ENCODE data around the gene TIGIT. TPM values are rescaled to one million over a fixed set of nuclear protein-coding genes. Genes with fewer than 3 reads are reported as not detected.

The TIGIT gene
- total and polyA plus RNA-seq, 3 experiments from 2014 or later, result 92.8 to 185 (median 185) TPM

DNA sequence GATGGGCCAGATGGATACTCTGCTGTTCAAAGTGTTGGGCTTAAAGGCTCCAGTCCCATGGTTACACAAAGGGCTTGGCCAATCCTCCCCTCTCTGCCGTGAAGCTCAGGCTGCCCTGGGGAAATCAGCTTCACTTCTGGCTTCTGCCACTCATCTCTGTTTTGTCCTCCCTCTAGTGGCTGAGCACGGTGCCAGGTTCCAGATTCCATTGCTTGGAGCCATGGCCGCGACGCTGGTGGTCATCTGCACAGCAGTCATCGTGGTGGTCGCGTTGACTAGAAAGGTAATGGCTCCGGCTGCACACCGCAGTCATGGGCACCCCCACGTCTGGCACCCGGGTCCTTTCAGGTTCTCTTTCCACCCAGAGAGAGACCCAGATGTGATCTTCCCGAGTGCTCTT, 5.6 kb downstream of the TIGIT start:
- H3K27me3 ChIP-seq (ENCODE audit: insufficient read depth, low read length, poor library complexity, severe bottlenecking), result no peaks in the 10 kb centered on the region
- POLR2A ChIA-PET, result interaction anchor here (0.6 to 10.0 kb wide), 5 partner anchors 7 to 85 kb away, joined by 3 to 119 read pairs (median 6); no protein-coding TSS in a partner anchor
- Mint-ChIP-seq H3K4me1 (peaks cover 63 to 86% (median 82%) of the 10 kb centered on the region in 3 donors), H3K36me3 (peaks cover 10 to 90% (median 32%) of the 10 kb centered on the region in 3 donors), H3K9me3 (no peaks in the 10 kb centered on the region), H3K4me3 (peak overlapping the region; percentile 82 to 87 (median 85)), H3K27me3 (no peaks in the 10 kb centered on the region), H3K27ac (peak overlapping the region; percentile 70 to 96 (median 93))
- peak overlapping the region; percentile 8 for H3K4me3 ChIP-seq (ENCODE audit: low read length)
- CTCF ChIA-PET, result interaction anchor here (0.6 to 3.4 kb wide), 38 partner anchors 8 to 854 kb away, joined by 3 to 36 read pairs (median 4); no protein-coding TSS in a partner anchor
- H3K4me1 ChIP-seq (ENCODE audit: insufficient read depth, low read length), result peaks cover 8% of the 10 kb centered on the region
- no peaks in the 10 kb centered on the region for H3K36me3 ChIP-seq (ENCODE audit: insufficient read depth, low read length)
- peak overlapping the region; percentile 29 for H3K27ac ChIP-seq (ENCODE audit: low read depth, low read length)
- H3K9me3 ChIP-seq (ENCODE audit: low read length), result no peaks in the 10 kb centered on the region
- DNase-seq, result peak; percentile 20 to 72 (median 24)

DNA sequence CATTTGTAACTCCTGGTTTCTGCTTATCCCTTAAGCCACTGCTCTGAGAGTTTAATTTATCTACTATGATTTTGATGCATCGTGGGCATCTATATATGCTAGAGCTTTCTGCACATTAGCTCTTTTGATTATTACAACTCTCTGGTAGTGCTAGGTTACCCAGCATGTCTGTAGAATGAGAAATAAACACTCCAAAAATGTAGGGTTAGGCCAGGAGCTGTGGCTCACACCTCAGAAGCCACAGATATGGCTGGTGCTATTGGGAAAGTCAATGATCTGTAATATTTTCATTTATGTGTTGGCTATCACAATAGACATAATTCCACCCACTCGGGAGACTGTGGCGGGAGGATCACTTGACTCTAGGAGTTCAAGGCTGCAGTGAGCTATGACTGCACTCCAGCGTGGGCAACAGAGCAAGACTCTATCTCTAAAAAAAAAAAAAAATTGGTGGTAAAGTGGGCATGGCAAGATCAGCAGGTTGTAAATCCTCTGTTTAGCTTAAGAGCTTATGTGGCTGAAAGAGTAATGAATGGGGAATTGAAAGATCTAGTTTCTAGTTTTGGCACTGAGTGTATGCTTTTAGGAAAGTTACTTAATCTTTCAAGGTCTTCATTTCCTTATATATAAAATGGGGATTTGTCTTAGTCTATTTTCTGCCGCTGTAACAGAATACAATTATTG, 6.3 kb downstream of the TIGIT start:
- Mint-ChIP-seq H3K36me3 (peaks cover 7 to 90% (median 32%) of the 10 kb centered on the region in 3 donors), H3K27ac (peak overlapping the region; percentile 70 to 96 (median 93)), H3K4me1 (peaks cover 63 to 86% (median 82%) of the 10 kb centered on the region in 3 donors), H3K9me3 (no peaks in the 10 kb centered on the region), H3K4me3 (peak overlapping the region; percentile 82 to 87 (median 85)), H3K27me3 (no peaks in the 10 kb centered on the region)
- POLR2A ChIA-PET, result interaction anchor here (0.6 to 10.0 kb wide), 6 partner anchors 7 to 87 kb away, joined by 3 to 119 read pairs (median 6); no protein-coding TSS in a partner anchor
- Histone ChIP-seq H3K9me3 (ENCODE audit: low read length) (no peaks in the 10 kb centered on the region), H3K27ac (ENCODE audit: low read depth, low read length) (peak overlapping the region; percentile 29), H3K4me1 (ENCODE audit: insufficient read depth, low read length) (peaks cover 9% of the 10 kb centered on the region), H3K36me3 (ENCODE audit: insufficient read depth, low read length) (no peaks in the 10 kb centered on the region), H3K4me3 (ENCODE audit: low read length) (peak overlapping the region; percentile 8), H3K27me3 (ENCODE audit: insufficient read depth, low read length, poor library complexity, severe bottlenecking) (no peaks in the 10 kb centered on the region)
- CTCF ChIA-PET, result interaction anchor here (0.9 to 3.4 kb wide), 26 partner anchors 8 to 147 kb away, joined by 3 to 36 read pairs (median 4); no protein-coding TSS in a partner anchor
- no peak for DNase-seq

- peaks cover 0 to 3% of the 10 kb centered on the region in 2 donors for H3K27me3 Mint-ChIP-seq
- peak overlapping the region; percentile 64 for H3K27ac ChIP-seq (ENCODE audit: low read depth, low read length)
- H3K27ac Mint-ChIP-seq, result peak overlapping the region; percentile 86 to 99 (median 96)
- H3K36me3 Mint-ChIP-seq, result peaks cover 15 to 84% (median 16%) of the 10 kb centered on the region in 3 donors
- peak overlapping the region; percentile 27 for H3K4me3 ChIP-seq (ENCODE audit: low read length)
- H3K4me1 Mint-ChIP-seq, result peaks cover 65 to 93% (median 89%) of the 10 kb centered on the region in 3 donors
- peak overlapping the region; percentile 57 to 84 (median 66) for H3K4me3 Mint-ChIP-seq
- POLR2A ChIA-PET, result interaction anchor here (0.6 to 4.8 kb wide), 11 partner anchors 10 to 154 kb away, joined by 3 to 53 read pairs (median 5); partner anchors contain the start of gene TIGIT
- peaks cover 58% of the 10 kb centered on the region for H3K4me1 ChIP-seq (ENCODE audit: insufficient read depth, low read length)
- no peaks in the 10 kb centered on the region for H3K36me3 ChIP-seq (ENCODE audit: insufficient read depth, low read length)
- no peaks in the 10 kb centered on the region for H3K9me3 ChIP-seq (ENCODE audit: low read length)
- no peaks in the 10 kb centered on the region for H3K9me3 Mint-ChIP-seq
- peak in 2 of 5 donors; percentile 47 to 63 for DNase-seq
- CTCF ChIA-PET, result interaction anchor here (0.8 to 3.3 kb wide), 17 partner anchors 8 to 155 kb away, joined by 3 to 44 read pairs (median 6); partner anchors contain the start of gene TIGIT
- H3K27me3 ChIP-seq (ENCODE audit: insufficient read depth, low read length, poor library complexity, severe bottlenecking), result no peaks in the 10 kb centered on the region
These were observed 13.5 kb downstream of the TIGIT start for GRCh38 chr3:114307222-114307830.

DNA sequence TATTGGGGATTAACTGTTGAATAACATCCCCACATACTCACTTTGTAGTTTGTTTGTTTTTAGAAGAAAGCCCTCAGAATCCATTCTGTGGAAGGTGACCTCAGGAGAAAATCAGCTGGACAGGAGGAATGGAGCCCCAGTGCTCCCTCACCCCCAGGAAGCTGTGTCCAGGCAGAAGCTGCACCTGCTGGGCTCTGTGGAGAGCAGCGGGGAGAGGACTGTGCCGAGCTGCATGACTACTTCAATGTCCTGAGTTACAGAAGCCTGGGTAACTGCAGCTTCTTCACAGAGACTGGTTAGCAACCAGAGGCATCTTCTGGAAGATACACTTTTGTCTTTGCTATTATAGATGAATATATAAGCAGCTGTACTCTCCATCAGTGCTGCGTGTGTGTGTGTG, 14.0 kb downstream of the TIGIT start:
- H3K4me3 Mint-ChIP-seq, result peak overlapping the region; percentile 57 to 84 (median 73)

GRCh38 chr3:114308377-114308776, 14.5 kb downstream of the TIGIT start:
- Mint-ChIP-seq H3K9me3 (no peaks in the 10 kb centered on the region), H3K4me3 (peak overlapping the region; percentile 57 to 84 (median 73)), H3K4me1 (peaks cover 68 to 92% (median 90%) of the 10 kb centered on the region in 3 donors), H3K27me3 (peaks cover 0 to 3% of the 10 kb centered on the region in 2 donors), H3K27ac (peak overlapping the region; percentile 86 to 99 (median 96)), H3K36me3 (peaks cover 13 to 84% (median 17%) of the 10 kb centered on the region in 3 donors)
- DNase-seq, result no peak
- no peaks in the 10 kb centered on the region for H3K36me3 ChIP-seq (ENCODE audit: insufficient read depth, low read length)
- CTCF ChIA-PET, result interaction anchor here (1.3 to 3.3 kb wide), 9 partner anchors 9 to 156 kb away, joined by 6 to 44 read pairs (median 11); partner anchors contain the start of gene TIGIT
- H3K27ac ChIP-seq (ENCODE audit: low read depth, low read length), result peak overlapping the region; percentile 64
- H3K4me3 ChIP-seq (ENCODE audit: low read length), result peak overlapping the region; percentile 27
- no peaks in the 10 kb centered on the region for H3K27me3 ChIP-seq (ENCODE audit: insufficient read depth, low read length, poor library complexity, severe bottlenecking)
- H3K9me3 ChIP-seq (ENCODE audit: low read length), result no peaks in the 10 kb centered on the region
- POLR2A ChIA-PET, result interaction anchor here (0.6 to 4.8 kb wide), 5 partner anchors 12 to 94 kb away, joined by 3 to 53 read pairs (median 9); partner anchors contain the start of gene TIGIT
- peaks cover 62% of the 10 kb centered on the region for H3K4me1 ChIP-seq (ENCODE audit: insufficient read depth, low read length)

More for the DNA sequence above, 14.0 kb downstream of the TIGIT start:
- POLR2A ChIA-PET, result interaction anchor here (0.6 to 4.8 kb wide), 10 partner anchors 10 to 94 kb away, joined by 3 to 53 read pairs (median 5); partner anchors contain the start of gene TIGIT
- Mint-ChIP-seq H3K4me1 (peaks cover 63 to 90% (median 85%) of the 10 kb centered on the region in 3 donors), H3K9me3 (no peaks in the 10 kb centered on the region), H3K27ac (peak overlapping the region; percentile 86 to 99 (median 96)), H3K36me3 (peaks cover 13 to 81% (median 15%) of the 10 kb centered on the region in 3 donors), H3K27me3 (peaks cover 0 to 3% of the 10 kb centered on the region in 2 donors)
- Histone ChIP-seq H3K36me3 (ENCODE audit: insufficient read depth, low read length) (no peaks in the 10 kb centered on the region), H3K27ac (ENCODE audit: low read depth, low read length) (peak overlapping the region; percentile 64), H3K4me1 (ENCODE audit: insufficient read depth, low read length) (peaks cover 58% of the 10 kb centered on the region), H3K9me3 (ENCODE audit: low read length) (no peaks in the 10 kb centered on the region), H3K4me3 (ENCODE audit: low read length) (peak overlapping the region; percentile 27), H3K27me3 (ENCODE audit: insufficient read depth, low read length, poor library complexity, severe bottlenecking) (no peaks in the 10 kb centered on the region)
- no peak for DNase-seq
- CTCF ChIA-PET, result interaction anchor here (0.8 to 3.3 kb wide), 15 partner anchors 8 to 155 kb away, joined by 3 to 44 read pairs (median 8); partner anchors contain the start of gene TIGIT

DNA sequence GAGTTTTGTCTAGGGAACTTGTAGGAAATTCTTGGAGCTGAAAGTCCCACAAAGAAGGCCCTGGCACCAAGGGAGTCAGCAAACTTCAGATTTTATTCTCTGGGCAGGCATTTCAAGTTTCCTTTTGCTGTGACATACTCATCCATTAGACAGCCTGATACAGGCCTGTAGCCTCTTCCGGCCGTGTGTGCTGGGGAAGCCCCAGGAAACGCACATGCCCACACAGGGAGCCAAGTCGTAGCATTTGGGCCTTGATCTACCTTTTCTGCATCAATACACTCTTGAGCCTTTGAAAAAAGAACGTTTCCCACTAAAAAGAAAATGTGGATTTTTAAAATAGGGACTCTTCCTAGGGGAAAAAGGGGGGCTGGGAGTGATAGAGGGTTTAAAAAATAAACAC, 15.0 kb downstream of the TIGIT start:
- Histone ChIP-seq H3K36me3 (ENCODE audit: insufficient read depth, low read length) (no peaks in the 10 kb centered on the region), H3K27ac (ENCODE audit: low read depth, low read length) (peak overlapping the region; percentile 64), H3K9me3 (ENCODE audit: low read length) (no peaks in the 10 kb centered on the region), H3K4me1 (ENCODE audit: insufficient read depth, low read length) (peaks cover 67% of the 10 kb centered on the region), H3K4me3 (ENCODE audit: low read length) (peak overlapping the region; percentile 27), H3K27me3 (ENCODE audit: insufficient read depth, low read length, poor library complexity, severe bottlenecking) (no peaks in the 10 kb centered on the region)
- H3K9me3 Mint-ChIP-seq, result no peaks in the 10 kb centered on the region
- H3K36me3 Mint-ChIP-seq, result peaks cover 13 to 84% (median 20%) of the 10 kb centered on the region in 3 donors
- CTCF ChIA-PET, result interaction anchor here (2.0 to 3.3 kb wide), 4 partner anchors 9 to 17 kb away, joined by 11 to 44 read pairs (median 16); no protein-coding TSS in a partner anchor
- POLR2A ChIA-PET, result interaction anchor here (0.6 to 4.8 kb wide), 2 partner anchors 12 to 13 kb away, joined by 3 to 53 read pairs; partner anchors contain the start of gene TIGIT
- peaks cover 73 to 93% (median 91%) of the 10 kb centered on the region in 3 donors for H3K4me1 Mint-ChIP-seq
- peak overlapping the region; percentile 57 to 84 (median 73) for H3K4me3 Mint-ChIP-seq
- peak; percentile 36 to 85 (median 54) for DNase-seq
- H3K27ac Mint-ChIP-seq, result peak overlapping the region; percentile 86 to 99 (median 96)
- H3K27me3 Mint-ChIP-seq, result peaks cover 0 to 3% of the 10 kb centered on the region in 2 donors

DNA sequence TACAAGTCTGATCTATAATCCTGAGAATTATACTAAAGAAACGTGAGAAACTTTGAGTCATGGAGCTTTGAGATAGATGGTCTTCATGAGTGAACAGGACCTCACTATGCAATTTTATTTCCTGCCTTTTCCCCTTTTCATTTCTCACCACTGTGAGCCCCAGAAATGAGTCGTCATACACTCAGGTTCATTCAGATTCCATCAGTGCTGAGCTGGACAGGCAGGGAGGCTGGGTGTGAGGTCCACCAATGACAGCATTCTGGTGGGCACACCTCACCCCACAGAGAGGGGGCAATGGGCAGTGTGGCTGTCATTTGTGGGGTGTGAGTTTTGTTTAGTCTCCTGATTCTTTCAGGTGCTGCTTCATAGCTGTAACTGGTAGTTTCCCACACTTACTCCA, 16.9 kb downstream of the TIGIT start:
- H3K4me1 Mint-ChIP-seq, result peaks cover 75 to 94% (median 93%) of the 10 kb centered on the region in 3 donors
- H3K36me3 Mint-ChIP-seq, result peaks cover 10 to 78% (median 15%) of the 10 kb centered on the region in 3 donors
- H3K9me3 ChIP-seq (ENCODE audit: low read length), result no peaks in the 10 kb centered on the region
- H3K4me1 ChIP-seq (ENCODE audit: insufficient read depth, low read length), result peaks cover 72% of the 10 kb centered on the region
- ChIA-PET CTCF (interaction anchor here (0.9 to 1.8 kb wide), 10 partner anchors 9 to 97 kb away, joined by 3 to 9 read pairs (median 4); no protein-coding TSS in a partner anchor), POLR2A (interaction anchor here (0.6 to 1.6 kb wide), 3 partner anchors 35 to 97 kb away, joined by 3 to 6 read pairs (median 4); no protein-coding TSS in a partner anchor)
- no peaks in the 10 kb centered on the region for H3K27me3 ChIP-seq (ENCODE audit: insufficient read depth, low read length, poor library complexity, severe bottlenecking)
- peak overlapping the region in 3 of 7 donors; percentile 28 to 68 (median 44) for H3K4me3 Mint-ChIP-seq
- no peak for DNase-seq
- H3K27me3 Mint-ChIP-seq, result peaks cover 0 to 3% of the 10 kb centered on the region in 2 donors
- no peaks in the 10 kb centered on the region for H3K36me3 ChIP-seq (ENCODE audit: insufficient read depth, low read length)
- no peaks in the 10 kb centered on the region for H3K9me3 Mint-ChIP-seq
- H3K4me3 ChIP-seq (ENCODE audit: low read length), result no peak overlapping the region
- peak overlapping the region; percentile 16 to 97 (median 64) for H3K27ac Mint-ChIP-seq
- H3K27ac ChIP-seq (ENCODE audit: low read depth, low read length), result no peak overlapping the region
